Spleen (tissue), 11 donors: ENCODE data around the gene IMPA2. TPM values are rescaled to one million over a fixed set of nuclear protein-coding genes. Genes with fewer than 3 reads are reported as not detected.

Experiments
- DNase-seq: peaks from one replicate; pipeline ENCODE4 v3.0.0-alpha.2; 2020
- H3K27ac ChIP-seq, 8 donors: fragments of 200-600 bp; sonication (generic) in 7 of 8; 1 replicate in 4 of 8; 2 replicates in 4 of 8; pipeline versions ENCODE4 v1.5.0 to v1.8.0; 2016 to 2021; ENCODE audit warnings: inconsistent platforms in 4 of 8, mild to moderate bottlenecking in 4 of 8, moderate library complexity in 1 of 8
- H3K27me3 ChIP-seq, 7 donors: fragments of 200-600 bp; sonication (generic) in 6 of 7; replicated peaks in 1 of 7; 1 replicate in 4 of 7; 2 replicates in 3 of 7; pipeline versions ENCODE4 v1.5.0 to v1.8.0; 2016 to 2021; ENCODE audit warnings: inconsistent platforms in 3 of 7, mild to moderate bottlenecking in 1 of 7
- H3K36me3 ChIP-seq, 6 donors: fragments of 200-600 bp; sonication (generic) in 5 of 6; 1 replicate in 4 of 6; 2 replicates in 2 of 6; pipeline versions ENCODE4 v1.5.0 to v1.8.0; 2016 to 2021; ENCODE audit warnings: inconsistent platforms in 2 of 6
- H3K4me1 ChIP-seq, 6 donors: fragments of 200-600 bp; sonication (generic) in 5 of 6; 1 replicate in 3 of 6; 2 replicates in 3 of 6; pipeline versions ENCODE4 v1.5.0 to v1.8.0; 2016 to 2021; ENCODE audit warnings: inconsistent platforms in 3 of 6
- H3K4me3 ChIP-seq, 8 donors: fragments of 200-600 bp; sonication (generic) in 7 of 8; 1 replicate in 4 of 8; 2 replicates in 4 of 8; pipeline versions ENCODE4 v1.5.0 to v1.8.0; 2016 to 2021; ENCODE audit warnings: inconsistent platforms in 4 of 8, mild to moderate bottlenecking in 4 of 8, moderate library complexity in 2 of 8
- H3K9me3 ChIP-seq, 8 donors: fragments of 200-600 bp; sonication (generic) in 7 of 8; 1 replicate in 4 of 8; 2 replicates in 4 of 8; pipeline versions ENCODE4 v1.5.0 to v1.8.0; 2016 to 2021; ENCODE audit warnings: inconsistent platforms in 4 of 8
- CTCF ChIP-seq, 11 experiments: fragments of 200-600 bp in 7 of 11; fragments of 450-650 bp in 4 of 11; sonication (generic) in 4 of 11; IDR thresholded peaks in 8 of 11; conservative IDR thresholded peaks in 3 of 11; 1 replicate in 7 of 11; 2 replicates in 4 of 11; pipeline versions ENCODE4 v1.4.0 to v1.8.0; 2016 to 2021; ENCODE audit warnings: antibody characterized with exemption in 11 of 11, inconsistent platforms in 4 of 11, mild to moderate bottlenecking in 1 of 11
- POLR2A ChIP-seq, 3 donors: fragments of 450-650 bp; IDR thresholded peaks; one replicate each; pipeline ENCODE4 v1.5.1; 2017; ENCODE audit warnings: antibody characterized with exemption in 3 of 3, mild to moderate bottlenecking in 1 of 3
- POLR2AphosphoS5 ChIP-seq, 3 donors: sonication (generic); formaldehyde crosslinking; IDR thresholded peaks; one replicate each; pipeline ENCODE4 v1.5.1; 2017; ENCODE audit warnings: antibody characterized with exemption in 3 of 3
- WGBS, 5 donors: extraction: QIAGEN DNeasy Blood & Tissue Kit in 3 of 5; methylation state at CpG; one replicate each; pipeline versions ENCODE4 v1.1.5 to v1.1.7; 2013 to 2018; 5-methylcytosine and 5-hydroxymethylcytosine counted together
- intact Hi-C: fragments of 100-400 bp; cut with DNase I; formaldehyde crosslinking; loops from one replicate; pipeline ENCODE4 v1.15.0; 2023; ENCODE audit warnings: low total_unique reads
- polyA plus RNA-seq, 3 donors: library from polyadenylated mRNA; stranded (reverse); fragments of 200-250 nt; gene quantifications; one replicate each; pipeline ENCODE4 v1.2.1, GENCODE V29; 2013
- total RNA-seq, 7 donors: library from RNA; depleted of rRNA in 3 of 7; stranded (reverse); fragments of >200 nt in 3 of 7; fragmentation: NEBNext Ultra II Directional in 4 of 7; extraction: Animal tissue kit (Norgen Biotek cat#: 25700) in 4 of 7; gene quantifications; one replicate each; pipeline versions ENCODE4 v1.1.0 to v1.2.1, GENCODE V29; 2016 to 2021
- donor health status: healthy with polysubstance abuse.
- donor health status: DM: no; HTN: no; CAD: no; lungs with moderate emphysema.
- donor health status: DM: no; HTN: no; CAD: no.
- donor health status: Bipolar disorder and iron deficiency.
- donor health status: healthy.
- donor health status: DM: no; HTN: no; CAD: no.
- donor health status: DM: yes; HTN: yes; CAD: no.

Gene IMPA2
- total and polyA plus RNA-seq, 10 donors = 11.1 to 60.7 (median 32.9) TPM

GRCh38 chr18:11987527-11987926 lies 6.2 kb downstream of the IMPA2 start:
- TF ChIP-seq POLR2A (IDR thresholded peaks at IDR 0.05) (no peak), POLR2AphosphoS5 (IDR thresholded peaks at IDR 0.05) (no peak), CTCF (IDR thresholded peaks at IDR 0.05 in 8 of 11, conservative IDR thresholded peaks at IDR 0.05 in 3 of 11) (no peak)
- 47 to 66% (median 56%) methylated on average over 7 of the region's 7 CpGs for WGBS, 5 donors
- intact Hi-C loops = no loop called here
- H3K27ac ChIP-seq = peak overlapping the region in 4 of 8 donors; percentile 10 to 75 (median 62)
- no peaks in the 10 kb centered on the region for H3K27me3 ChIP-seq
- peaks cover 8 to 63% (median 28%) of the 10 kb centered on the region in 6 donors for H3K4me1 ChIP-seq
- H3K9me3 ChIP-seq = no peaks in the 10 kb centered on the region
- no peak overlapping the region for H3K4me3 ChIP-seq
- peaks cover 0 to 18% (median 0%) of the 10 kb centered on the region in 6 donors for H3K36me3 ChIP-seq
- no peak for DNase-seq

GRCh38 chr18:11989174-11989573 lies 7.9 kb downstream of the IMPA2 start:
- H3K4me3 ChIP-seq = no peak overlapping the region
- peaks cover 0 to 18% (median 0%) of the 10 kb centered on the region in 6 donors for H3K36me3 ChIP-seq
- H3K27me3 ChIP-seq = no peaks in the 10 kb centered on the region
- TF ChIP-seq CTCF (IDR thresholded peaks at IDR 0.05 in 8 of 11, conservative IDR thresholded peaks at IDR 0.05 in 3 of 11) = no peak
- no peak for TF ChIP-seq POLR2AphosphoS5 (IDR thresholded peaks at IDR 0.05)
- TF ChIP-seq POLR2A (IDR thresholded peaks at IDR 0.05) = no peak
- WGBS, 5 donors = 85 to 96% (median 91%) methylated on average over 8 of the region's 8 CpGs
- DNase-seq = peak; percentile 64
- H3K27ac ChIP-seq = no peak overlapping the region
- no peaks in the 10 kb centered on the region for H3K9me3 ChIP-seq
- peaks cover 0 to 49% (median 12%) of the 10 kb centered on the region in 6 donors for H3K4me1 ChIP-seq
- intact Hi-C loops = no loop called here

- no peak overlapping the region for H3K27ac ChIP-seq
- TF ChIP-seq CTCF (IDR thresholded peaks at IDR 0.05 in 8 of 11, conservative IDR thresholded peaks at IDR 0.05 in 3 of 11) (no peak), POLR2A (IDR thresholded peaks at IDR 0.05) (no peak), POLR2AphosphoS5 (IDR thresholded peaks at IDR 0.05) (no peak)
- H3K36me3 ChIP-seq = peaks cover 0 to 18% (median 0%) of the 10 kb centered on the region in 6 donors
- H3K27me3 ChIP-seq = no peaks in the 10 kb centered on the region
- peak; percentile 59 for DNase-seq
- no peaks in the 10 kb centered on the region for H3K9me3 ChIP-seq
- H3K4me1 ChIP-seq = peaks cover 0 to 52% (median 13%) of the 10 kb centered on the region in 6 donors
- WGBS, 5 donors = 78 to 92% (median 91%) methylated on average over 4 to 6 of the region's 6 CpGs
- intact Hi-C loops = no loop called here
- no peak overlapping the region for H3K4me3 ChIP-seq
Measured at GRCh38 chr18:11989966-11990380, 8.7 kb downstream of the IMPA2 start.

- 65 to 80% (median 75%) methylated on average over 9 of the region's 9 CpGs for WGBS, 5 donors
- Histone ChIP-seq H3K4me3 (no peak overlapping the region), H3K27ac (no peak overlapping the region), H3K27me3 (no peaks in the 10 kb centered on the region), H3K36me3 (peaks cover 0 to 18% (median 0%) of the 10 kb centered on the region in 6 donors), H3K4me1 (peaks cover 4 to 52% (median 16%) of the 10 kb centered on the region in 6 donors), H3K9me3 (no peaks in the 10 kb centered on the region)
- TF ChIP-seq POLR2A (IDR thresholded peaks at IDR 0.05) (no peak), CTCF (IDR thresholded peaks at IDR 0.05 in 8 of 11, conservative IDR thresholded peaks at IDR 0.05 in 3 of 11) (no peak), POLR2AphosphoS5 (IDR thresholded peaks at IDR 0.05) (no peak)
- DNase-seq = peak; percentile 57
- intact Hi-C loops = no loop called here
Measured at GRCh38 chr18:11990539-11990938, 9.2 kb downstream of the IMPA2 start.
